VCaP (cell line): Measurements from ENCODE around the gene PRORP.

Experiments used
- H3K27ac ChIP-seq: fragments of 450-650 bp; 2 replicates; pipeline ENCODE4 v1.5.1; 2017
- CTCF ChIP-seq: fragments of 450-650 bp; conservative IDR thresholded peaks from 2 replicates; pipeline ENCODE4 v1.5.1; 2017; ENCODE audit warnings: mild to moderate bottlenecking, moderate library complexity

PRORP gene

GRCh38 chr14:35167496-35167895 lies 45.1 kb downstream of the PRORP start:
- no peak for TF ChIP-seq CTCF
- no peak overlapping the region for H3K27ac ChIP-seq
